HG02610 (cell line): ENCODE measurements around the gene RELT.

Experiments
- ATAC-seq: cut with Tn5 transposase; IDR thresholded peaks from one replicate; pipeline ENCODE4 v1.9.1; 2021; ENCODE audit warnings: mild to moderate bottlenecking, moderate library complexity; ENCODE audit not compliant: unreplicated experiment

Gene RELT

GRCh38 chr11:73390601-73391565, 14.7 kb downstream of the RELT start:
- ATAC-seq, result no peak

GRCh38 chr11:73391665-73392064, 15.5 kb downstream of the RELT start:
- no peak for ATAC-seq

GRCh38 chr11:73392108-73393010, 16.2 kb downstream of the RELT start:
- ATAC-seq, result no peak

GRCh38 chr11:73393011-73393380, 16.8 kb downstream of the RELT start:
- no peak for ATAC-seq

GRCh38 chr11:73393479-73394415, 17.5 kb downstream of the RELT start:
- ATAC-seq, result no peak

- no peak for ATAC-seq
Measured at GRCh38 chr11:73394416-73395296, 18.5 kb downstream of the RELT start.

- no peak for ATAC-seq
Measured at GRCh38 chr11:73395297-73396208, 19.4 kb downstream of the RELT start.

- ATAC-seq, result no peak
Measured at GRCh38 chr11:73396251-73396930, 20.2 kb downstream of the RELT start.

GRCh38 chr11:73396985-73397384, 20.8 kb downstream of the RELT start:
- no peak for ATAC-seq

GRCh38 chr11:73397468-73398131, 21.4 kb downstream of the RELT start:
- no peak for ATAC-seq

- no peak for ATAC-seq
Measured at GRCh38 chr11:73398132-73398526, 21.9 kb downstream of the RELT start.

- ATAC-seq, result no peak
Measured at GRCh38 chr11:73398721-73399120, 22.5 kb downstream of the RELT start.

- no peak for ATAC-seq
Measured at GRCh38 chr11:73399159-73399590, 23.0 kb downstream of the RELT start.

GRCh38 chr11:73399636-73400035, 23.4 kb downstream of the RELT start:
- no peak for ATAC-seq

- no peak for ATAC-seq
Measured at GRCh38 chr11:73400293-73400692, 24.1 kb downstream of the RELT start.

- ATAC-seq, result no peak
Measured at GRCh38 chr11:73401217-73401923, 25.2 kb downstream of the RELT start.
